Hepatocyte (in vitro differentiated cells): Measurements from ENCODE around the gene CROCC2.

Source experiments
- EZH2 ChIP-seq: fragments of 200-600 bp; sonication (generic); IDR thresholded peaks from 2 replicates; pipeline ENCODE4 v1.6.1; 2016; ENCODE audit warnings: antibody characterized with exemption, mild to moderate bottlenecking, borderline replicate concordance
- EZH2phosphoT487 ChIP-seq: fragments of 200-600 bp; sonication (generic); IDR thresholded peaks from one replicate; pipeline ENCODE4 v1.6.1; 2018; ENCODE audit warnings: antibody characterized with exemption, mild to moderate bottlenecking, low read depth, moderate library complexity; ENCODE audit not compliant: unreplicated experiment, severe bottlenecking
- TF ChIP-seq, protein P1 (sequence below): fragments of 200-600 bp; sonication (generic); IDR thresholded peaks from 2 replicates; pipeline ENCODE4 v1.5.1; 2016; ENCODE audit warnings: antibody characterized with exemption, mild to moderate bottlenecking; ENCODE audit not compliant: poor library complexity

DNA sequence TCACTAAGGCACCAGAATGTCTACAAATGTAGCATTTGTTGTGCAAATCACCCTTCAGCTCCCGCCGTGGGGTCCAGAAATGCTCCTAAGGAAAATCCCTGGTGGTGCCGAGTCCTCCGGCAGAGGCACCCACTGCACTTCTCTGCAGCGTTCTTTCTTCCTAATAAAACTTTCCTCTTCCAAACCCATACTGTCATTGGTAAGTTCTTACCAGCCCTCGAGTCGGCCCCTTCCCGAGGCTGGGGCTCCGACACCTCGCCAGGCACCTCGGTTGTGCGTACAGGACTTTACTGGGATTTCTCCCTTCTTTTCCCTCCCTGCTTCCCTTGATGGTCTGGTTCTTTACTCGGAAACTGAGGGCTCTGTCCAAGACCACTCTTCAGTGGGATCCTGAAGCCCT lies 47.8 kb upstream of the CROCC2 start:
- TF ChIP-seq, protein P1, sequence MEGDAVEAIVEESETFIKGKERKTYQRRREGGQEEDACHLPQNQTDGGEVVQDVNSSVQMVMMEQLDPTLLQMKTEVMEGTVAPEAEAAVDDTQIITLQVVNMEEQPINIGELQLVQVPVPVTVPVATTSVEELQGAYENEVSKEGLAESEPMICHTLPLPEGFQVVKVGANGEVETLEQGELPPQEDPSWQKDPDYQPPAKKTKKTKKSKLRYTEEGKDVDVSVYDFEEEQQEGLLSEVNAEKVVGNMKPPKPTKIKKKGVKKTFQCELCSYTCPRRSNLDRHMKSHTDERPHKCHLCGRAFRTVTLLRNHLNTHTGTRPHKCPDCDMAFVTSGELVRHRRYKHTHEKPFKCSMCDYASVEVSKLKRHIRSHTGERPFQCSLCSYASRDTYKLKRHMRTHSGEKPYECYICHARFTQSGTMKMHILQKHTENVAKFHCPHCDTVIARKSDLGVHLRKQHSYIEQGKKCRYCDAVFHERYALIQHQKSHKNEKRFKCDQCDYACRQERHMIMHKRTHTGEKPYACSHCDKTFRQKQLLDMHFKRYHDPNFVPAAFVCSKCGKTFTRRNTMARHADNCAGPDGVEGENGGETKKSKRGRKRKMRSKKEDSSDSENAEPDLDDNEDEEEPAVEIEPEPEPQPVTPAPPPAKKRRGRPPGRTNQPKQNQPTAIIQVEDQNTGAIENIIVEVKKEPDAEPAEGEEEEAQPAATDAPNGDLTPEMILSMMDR: no peak
- TF ChIP-seq EZH2: no peak
- TF ChIP-seq EZH2phosphoT487: no peak
